GM23248 (cell line): Measurements from ENCODE around the gene BACE2.

Experiments
- EZH2 ChIP-seq: fragments of 200-600 bp; sonication (generic); IDR thresholded peaks from 2 replicates; pipeline ENCODE4 v1.6.1; 2018; ENCODE audit warnings: antibody characterized with exemption, mild to moderate bottlenecking; ENCODE audit not compliant: insufficient read depth, poor library complexity, severe bottlenecking
- EZH2phosphoT487 ChIP-seq: fragments of 200-600 bp; sonication (generic); IDR thresholded peaks from 2 replicates; pipeline ENCODE4 v1.6.1; 2018; ENCODE audit warnings: antibody characterized with exemption, moderate library complexity, mild to moderate bottlenecking, low read depth; ENCODE audit not compliant: insufficient read depth

DNA sequence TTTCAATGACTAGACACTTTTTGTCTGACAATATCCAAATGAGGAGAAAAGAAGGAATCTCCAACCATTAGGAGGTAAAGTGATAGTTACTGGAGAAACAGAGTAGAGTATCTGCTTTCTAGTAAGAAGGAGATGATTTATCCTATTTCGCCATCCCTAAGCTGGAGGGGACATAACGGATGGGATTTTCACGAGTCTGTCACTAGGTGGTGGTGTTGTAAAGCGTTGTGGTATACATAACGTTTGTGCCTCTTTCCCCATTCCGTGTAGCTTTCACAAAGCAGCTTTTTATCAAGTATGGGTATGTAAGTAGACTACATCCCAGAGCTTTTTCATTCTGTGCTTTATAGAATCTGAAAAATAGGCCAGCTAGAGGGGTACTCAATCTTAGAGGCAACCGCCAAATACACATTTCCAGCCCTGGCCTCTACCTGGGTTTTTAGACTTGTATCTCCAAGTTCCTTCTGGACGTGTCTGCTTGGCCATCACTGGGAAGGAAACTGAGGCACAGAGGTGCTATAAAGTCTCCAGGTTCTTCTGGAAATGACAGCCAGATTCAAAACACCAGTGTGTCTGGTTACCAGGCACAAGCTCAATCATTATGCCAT, 115.4 kb downstream of the BACE2 start:
- TF ChIP-seq EZH2phosphoT487: no peak
- no peak for TF ChIP-seq EZH2
